Measurements from ENCODE around the gene DXO.
"Not testable (repeated sequence)": the region's sequence is repeated elsewhere in the genome, so short reads cannot be mapped to it uniquely, and the experiment has no call there.

Gene DXO

GRCh38 chr6:31979238-31979898 is 7.4 kb upstream of the DXO start:
- no peak for DNase-seq

GRCh38 chr6:31978831-31979230 is 6.9 kb upstream of the DXO start:
- DNase-seq: no peak

GRCh38 chr6:31977816-31978431 is 6.0 kb upstream of the DXO start:
- DNase-seq: no peak

- not testable (repeated sequence) for DNase-seq
Observed at GRCh38 chr6:31976065-31976464, 4.1 kb upstream of the DXO start.

- DNase-seq: no peak
Observed at GRCh38 chr6:31972709-31973350, 892 bp upstream of the DXO start.

GRCh38 chr6:31971279-31971992 is 502 bp downstream of the DXO start:
- no peak for DNase-seq

GRCh38 chr6:31970604-31971271 is 1.2 kb downstream of the DXO start:
- DNase-seq: no peak

- no peak for DNase-seq
Observed at GRCh38 chr6:31969712-31970603, 2.0 kb downstream of the DXO start.

- no peak for DNase-seq
Observed at GRCh38 chr6:31968791-31969711, 2.9 kb downstream of the DXO start.

GRCh38 chr6:31968326-31968725 is 3.6 kb downstream of the DXO start:
- DNase-seq: no peak

- DNase-seq: no peak
Observed at GRCh38 chr6:31967926-31968320, 4.0 kb downstream of the DXO start.

GRCh38 chr6:31966997-31967925 is 4.7 kb downstream of the DXO start:
- DNase-seq: no peak

GRCh38 chr6:31966506-31966905 is 5.4 kb downstream of the DXO start:
- no peak for DNase-seq

- DNase-seq: no peak
Observed at GRCh38 chr6:31965700-31966099, 6.2 kb downstream of the DXO start.

- DNase-seq: no peak
Observed at GRCh38 chr6:31963921-31964320, 8.0 kb downstream of the DXO start.

GRCh38 chr6:31961616-31962015 is 10.3 kb downstream of the DXO start:
- DNase-seq: no peak

- DNase-seq: peak; percentile 90
Observed at GRCh38 chr6:31958741-31959739, 12.9 kb downstream of the DXO start, which contains the start of the genes NELFE and SKIC2. NELFE (minus strand) TSS chr6:31958971; CDS start chr6:31958446, 525 bp downstream. SKIC2 (plus strand) TSS chr6:31959175; CDS start chr6:31959193, 18 bp downstream.

- no peak for DNase-seq
Observed at GRCh38 chr6:31958412-31958740, 13.6 kb downstream of the DXO start.

Data from GF-D8 (cell line).